Right lobe of liver (tissue), 4 donors: ENCODE data around the gene NCOA3.

ENCODE experiments used
- CTCF ChIP-seq, 4 donors: fragments of 200-600 bp in 3 of 4; fragments of 450-650 bp in 1 of 4; IDR thresholded peaks; one replicate each; pipeline versions ENCODE4 v1.5.1 to v1.8.0; 2016 to 2022; ENCODE audit warnings: antibody characterized with exemption in 4 of 4, mild to moderate bottlenecking in 2 of 4
- POLR2A ChIP-seq: fragments of 450-650 bp; IDR thresholded peaks from one replicate; pipeline ENCODE4 v1.6.1; 2017; ENCODE audit warnings: antibody characterized with exemption, mild to moderate bottlenecking
- donor health status: DM: no; HTN: no; CAD: no.
- donor health status: DM: no; HTN: no; CAD: no.
- donor health status: DM: no; HTN: yes; CAD: no.

DNA sequence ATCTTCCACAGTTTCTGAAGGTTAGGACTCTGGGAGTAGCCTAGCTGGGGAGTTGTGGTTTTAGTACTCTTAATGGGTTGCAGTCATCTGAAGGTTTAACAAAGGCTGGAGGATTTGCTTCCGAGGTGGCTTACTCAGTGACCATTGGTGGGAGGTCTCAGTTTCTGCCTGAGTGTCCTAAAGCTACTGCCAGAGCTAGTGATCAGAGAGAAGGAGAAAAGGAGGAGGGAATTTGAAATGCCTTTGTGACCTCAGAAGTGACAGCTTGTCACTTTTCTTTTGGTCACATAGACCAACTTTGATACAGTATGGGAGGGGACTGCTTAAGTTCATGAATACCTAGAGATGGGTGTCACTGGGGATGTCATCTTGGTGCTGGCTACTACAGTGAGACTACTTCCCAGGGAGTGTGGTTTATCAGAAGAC, 41.3 kb downstream of the NCOA3 start:
- TF ChIP-seq CTCF (IDR thresholded peaks at IDR 0.05), result no peak
- TF ChIP-seq POLR2A, result no peak
